Measurements from ENCODE around the gene PIP4P1. TPM values are rescaled to one million over a fixed set of nuclear protein-coding genes. Genes with fewer than 3 reads are reported as not detected.

PIP4P1 gene
- total and polyA plus RNA-seq, 2 of the 13 experiments (the other 11 are each of a cell fraction or from before 2014, with no cell fraction given): 33.4 to 47.0 TPM

DNA sequence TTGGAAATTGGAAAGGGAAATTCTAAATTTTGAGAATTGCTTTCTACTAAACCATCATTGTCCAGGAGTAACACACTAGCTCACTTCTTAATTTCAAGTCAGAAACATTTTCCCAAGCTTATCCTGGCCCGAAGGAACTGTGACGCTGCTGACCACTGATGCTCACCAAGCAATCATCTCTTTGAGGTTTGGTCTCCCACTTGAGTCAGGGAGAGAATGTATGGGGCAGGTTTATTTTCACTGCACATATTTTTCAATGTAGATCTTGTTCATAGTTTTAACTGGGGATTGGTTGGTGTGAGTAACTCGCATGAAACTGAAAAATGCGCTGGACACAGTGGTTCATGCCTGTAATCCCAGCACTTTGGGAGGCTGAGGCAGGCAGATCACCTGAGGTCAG is 31.3 kb upstream of the PIP4P1 start:
- CTCF ChIA-PET (ENCODE audit: low intra/inter-chr PET ratio, low total read pairs): no interaction called here
- Histone ChIP-seq H3K27ac (ENCODE audit: extremely low read length, insufficient read depth, low read length) (no peak overlapping the region), H3K9ac (ENCODE audit: insufficient read depth, low read depth, low read length) (no peak overlapping the region), H3K36me3 (replicated peaks in 1 of 2; ENCODE audit: control insufficient read depth in 1 of 2, insufficient read depth in 2 of 2, low read length in 2 of 2) (no peaks in the 10 kb centered on the region), H3K79me2 (ENCODE audit: insufficient read depth, low read length) (no peaks in the 10 kb centered on the region), H3K27me3 (ENCODE audit: control insufficient read depth in 1 of 2, insufficient read depth in 2 of 2, low read length in 2 of 2) (peaks cover 0 to 10% of the 10 kb centered on the region in 2 experiments; a peak in 1 of 5 replicates), H4K20me1 (ENCODE audit: insufficient read depth, low read length) (no peaks in the 10 kb centered on the region), H3K4me1 (ENCODE audit: insufficient read depth, low read length) (peaks cover 33% of the 10 kb centered on the region), H3K4me3 (replicated peaks in 1 of 3; ENCODE audit: insufficient read depth in 1 of 3, low read depth in 2 of 3, low read length in 3 of 3) (no peak overlapping the region), H3K4me2 (ENCODE audit: low read depth, low read length) (no peak overlapping the region), H2AFZ (ENCODE audit: low read length) (no peak overlapping the region), H3K9me3 (ENCODE audit: low read length) (no peaks in the 10 kb centered on the region)
- POLR2A ChIA-PET: no interaction called here
- intact Hi-C loops (cut with micrococcal nuclease; ENCODE audit: unreplicated experiment): no loop called here
- TF ChIP-seq CBX1 (IDR thresholded peaks at IDR 0.05; ENCODE audit: low read depth) (no peak), ZNF446 (CRISPR knock-in tag; IDR thresholded peaks at IDR 0.05) (no peak), MAFK (conservative IDR thresholded peaks at IDR 0.05 in 1 of 2, IDR thresholded peaks at IDR 0.05 in 1 of 2; ENCODE audit: low read length in 2 of 2) (no peak), NFATC3 (CRISPR knock-in tag; IDR thresholded peaks at IDR 0.05) (no peak), NR3C1 (CRISPR knock-in tag; IDR thresholded peaks at IDR 0.05) (no peak), ZNF432 (CRISPR knock-in tag; IDR thresholded peaks at IDR 0.05; ENCODE audit: borderline replicate concordance) (no peak), ZSCAN9 (CRISPR knock-in tag; IDR thresholded peaks at IDR 0.05; ENCODE audit: borderline replicate concordance) (no peak), FOXJ3 (CRISPR knock-in tag; IDR thresholded peaks at IDR 0.05; ENCODE audit: borderline replicate concordance) (no peak)
- WGBS (ENCODE audit: low lambda C conversion rate): 91% methylated on average over 4 of the region's 4 CpGs
- in situ Hi-C loops (cut with HindIII; ENCODE audit: extremely low pct_ligation_motif_present, low pct_unique_long_range_greater_than_20kb): no loop called here
- FAIRE-seq (no peak), DNase-seq (ENCODE audit: low spot score) (no peak), ATAC-seq (no peak)
- BruUV-seq (replicated peaks): no TSS peak

DNA sequence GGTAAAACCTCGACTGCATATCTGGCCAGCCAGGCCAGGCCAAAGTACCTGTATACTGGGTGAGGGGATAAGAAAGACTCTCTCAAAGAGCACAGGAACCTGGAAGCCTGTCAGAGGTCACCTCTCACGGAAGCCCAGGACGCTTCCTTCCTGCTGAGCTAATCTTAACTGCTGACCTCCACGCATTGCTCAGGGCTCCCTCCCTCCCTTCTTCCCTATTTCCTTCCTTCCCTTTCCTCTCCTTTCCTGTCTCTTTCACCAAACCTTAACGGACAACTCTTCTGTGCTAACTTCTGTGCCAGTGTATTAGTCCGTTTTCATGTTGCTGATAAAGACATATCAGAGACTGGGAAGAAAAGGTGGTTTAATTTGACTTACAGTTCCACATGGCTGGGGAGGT is 29.3 kb upstream of the PIP4P1 start:
- WGBS (ENCODE audit: low lambda C conversion rate): 18% methylated on average over 6 of the region's 6 CpGs
- H3K36me3 ChIP-seq (replicated peaks in 1 of 2; ENCODE audit: control insufficient read depth in 1 of 2, insufficient read depth in 2 of 2, low read length in 2 of 2): no peaks in the 10 kb centered on the region
- peak overlapping the region; percentile 49 for H3K4me2 ChIP-seq (ENCODE audit: low read depth, low read length)
- H3K4me3 ChIP-seq (replicated peaks in 1 of 3; ENCODE audit: insufficient read depth in 1 of 3, low read depth in 2 of 3, low read length in 3 of 3): no peak overlapping the region
- BruUV-seq (replicated peaks): no TSS peak
- H4K20me1 ChIP-seq (ENCODE audit: insufficient read depth, low read length): no peaks in the 10 kb centered on the region
- H3K79me2 ChIP-seq (ENCODE audit: insufficient read depth, low read length): no peaks in the 10 kb centered on the region
- H3K9ac ChIP-seq (ENCODE audit: insufficient read depth, low read depth, low read length): no peak overlapping the region
- in situ Hi-C loops (cut with HindIII; ENCODE audit: extremely low pct_ligation_motif_present, low pct_unique_long_range_greater_than_20kb): no loop called here
- CTCF ChIA-PET (ENCODE audit: low intra/inter-chr PET ratio, low total read pairs): no interaction called here
- FAIRE-seq (no peak), ATAC-seq (no peak; the same call in 2 of the 3 replicates), DNase-seq (ENCODE audit: low spot score) (no peak)
- TF ChIP-seq ZFP1 (CRISPR knock-in tag; IDR thresholded peaks at IDR 0.05): no peak
- TF ChIP-seq, protein P1, sequence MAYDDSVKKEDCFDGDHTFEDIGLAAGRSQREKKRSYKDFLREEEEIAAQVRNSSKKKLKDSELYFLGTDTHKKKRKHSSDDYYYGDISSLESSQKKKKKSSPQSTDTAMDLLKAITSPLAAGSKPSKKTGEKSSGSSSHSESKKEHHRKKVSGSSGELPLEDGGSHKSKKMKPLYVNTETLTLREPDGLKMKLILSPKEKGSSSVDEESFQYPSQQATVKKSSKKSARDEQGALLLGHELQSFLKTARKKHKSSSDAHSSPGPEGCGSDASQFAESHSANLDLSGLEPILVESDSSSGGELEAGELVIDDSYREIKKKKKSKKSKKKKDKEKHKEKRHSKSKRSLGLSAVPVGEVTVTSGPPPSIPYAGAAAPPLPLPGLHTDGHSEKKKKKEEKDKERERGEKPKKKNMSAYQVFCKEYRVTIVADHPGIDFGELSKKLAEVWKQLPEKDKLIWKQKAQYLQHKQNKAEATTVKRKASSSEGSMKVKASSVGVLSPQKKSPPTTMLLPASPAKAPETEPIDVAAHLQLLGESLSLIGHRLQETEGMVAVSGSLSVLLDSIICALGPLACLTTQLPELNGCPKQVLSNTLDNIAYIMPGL (CRISPR knock-in tag; IDR thresholded peaks at IDR 0.05; ENCODE audit: borderline replicate concordance in 1 of 2, low read depth in 1 of 2): no peak
- no peak for TF ChIP-seq MXI1 (IDR thresholded peaks at IDR 0.05; ENCODE audit: borderline replicate concordance, low read depth, low read length)
- TF ChIP-seq, protein P2, sequence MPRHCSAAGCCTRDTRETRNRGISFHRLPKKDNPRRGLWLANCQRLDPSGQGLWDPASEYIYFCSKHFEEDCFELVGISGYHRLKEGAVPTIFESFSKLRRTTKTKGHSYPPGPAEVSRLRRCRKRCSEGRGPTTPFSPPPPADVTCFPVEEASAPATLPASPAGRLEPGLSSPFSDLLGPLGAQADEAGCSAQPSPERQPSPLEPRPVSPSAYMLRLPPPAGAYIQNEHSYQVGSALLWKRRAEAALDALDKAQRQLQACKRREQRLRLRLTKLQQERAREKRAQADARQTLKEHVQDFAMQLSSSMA (CRISPR knock-in tag; IDR thresholded peaks at IDR 0.05): no peak
- no peak for TF ChIP-seq ZBTB7B (CRISPR knock-in tag; IDR thresholded peaks at IDR 0.05)
- no peak for TF ChIP-seq BRD4 (CRISPR knock-in tag; IDR thresholded peaks at IDR 0.05)
- TF ChIP-seq ZNF747 (CRISPR knock-in tag; IDR thresholded peaks at IDR 0.05; ENCODE audit: borderline replicate concordance): no peak
- TF ChIP-seq ZSCAN31 (CRISPR knock-in tag; IDR thresholded peaks at IDR 0.05; ENCODE audit: low read depth): no peak
- no peak for TF ChIP-seq MAFG (CRISPR knock-in tag; IDR thresholded peaks at IDR 0.05)
- no peaks in the 10 kb centered on the region for H3K9me3 ChIP-seq (ENCODE audit: low read length)
- intact Hi-C loops (cut with micrococcal nuclease; ENCODE audit: unreplicated experiment): no loop called here
- POLR2A ChIA-PET: interaction anchor here (1.4 kb wide), 1 partner anchor 29 kb away, joined by 4 read pairs; the partner anchor contains the start of gene PIP4P1
- no peak overlapping the region for H3K27ac ChIP-seq (ENCODE audit: extremely low read length, insufficient read depth, low read length)
- peak overlapping the region; percentile 35 for H2AFZ ChIP-seq (ENCODE audit: low read length)
- peaks cover 0 to 10% of the 10 kb centered on the region in 2 experiments; a peak in 1 of 5 replicates for H3K27me3 ChIP-seq (ENCODE audit: control insufficient read depth in 1 of 2, insufficient read depth in 2 of 2, low read length in 2 of 2)
- H3K4me1 ChIP-seq (ENCODE audit: insufficient read depth, low read length): peaks cover 33% of the 10 kb centered on the region
